ENCODE results near the gene KDM2B. TPM values are rescaled to one million over a fixed set of nuclear protein-coding genes. Genes with fewer than 3 reads are reported as not detected.

KDM2B gene
- total RNA-seq, 1 donor = 65.2 TPM

GRCh38 chr12:121442028-121442948, 138.5 kb downstream of the KDM2B start:
- no peak for DNase-seq (ENCODE audit: low read depth in 2 of 3, low spot score in 2 of 3)

- DNase-seq (ENCODE audit: low read depth in 2 of 3, low spot score in 2 of 3) = no peak
Observed at GRCh38 chr12:121441555-121441954, 139.3 kb downstream of the KDM2B start.

GRCh38 chr12:121440768-121441167, 140.1 kb downstream of the KDM2B start:
- no peak for DNase-seq (ENCODE audit: low read depth in 2 of 3, low spot score in 2 of 3)

- DNase-seq (ENCODE audit: low read depth in 2 of 3, low spot score in 2 of 3) = no peak
Observed at GRCh38 chr12:121439715-121440114, 141.1 kb downstream of the KDM2B start.

- no peak for DNase-seq (ENCODE audit: low read depth in 2 of 3, low spot score in 2 of 3)
Observed at GRCh38 chr12:121438905-121439304, 141.9 kb downstream of the KDM2B start.

- no peak for DNase-seq (ENCODE audit: low read depth in 2 of 3, low spot score in 2 of 3)
Observed at GRCh38 chr12:121436706-121437105, 144.1 kb downstream of the KDM2B start.

GRCh38 chr12:121432740-121433480, 147.9 kb downstream of the KDM2B start:
- DNase-seq (ENCODE audit: low read depth in 2 of 3, low spot score in 2 of 3) = peak in 2 of 3 donors; percentile 33 to 67

- DNase-seq (ENCODE audit: low read depth in 2 of 3, low spot score in 2 of 3) = no peak
Observed at GRCh38 chr12:121430833-121431415, 149.9 kb downstream of the KDM2B start.

GRCh38 chr12:121428883-121429282, 151.9 kb downstream of the KDM2B start:
- no peak for DNase-seq (ENCODE audit: low read depth in 2 of 3, low spot score in 2 of 3)

- no peak for DNase-seq (ENCODE audit: low read depth in 2 of 3, low spot score in 2 of 3)
Observed at GRCh38 chr12:121427556-121428050, 153.2 kb downstream of the KDM2B start.

GRCh38 chr12:121424624-121424975, 156.2 kb downstream of the KDM2B start:
- no peak for DNase-seq (ENCODE audit: low read depth in 2 of 3, low spot score in 2 of 3)

- DNase-seq (ENCODE audit: low read depth in 2 of 3, low spot score in 2 of 3) = no peak
Observed at GRCh38 chr12:121423682-121424623, 156.9 kb downstream of the KDM2B start.

- no peak for DNase-seq (ENCODE audit: low read depth in 2 of 3, low spot score in 2 of 3)
Observed at GRCh38 chr12:121423253-121423652, 157.6 kb downstream of the KDM2B start.

- DNase-seq (ENCODE audit: low read depth in 2 of 3, low spot score in 2 of 3) = no peak
Observed at GRCh38 chr12:121420109-121420508, 160.7 kb downstream of the KDM2B start.

- no peak for DNase-seq (ENCODE audit: low read depth in 2 of 3, low spot score in 2 of 3)
Observed at GRCh38 chr12:121417847-121418246, 163.0 kb downstream of the KDM2B start.

GRCh38 chr12:121413917-121414316, 166.9 kb downstream of the KDM2B start:
- no peak for DNase-seq (ENCODE audit: low read depth in 2 of 3, low spot score in 2 of 3)

GRCh38 chr12:121405211-121405610, 175.6 kb downstream of the KDM2B start:
- DNase-seq (ENCODE audit: low read depth in 2 of 3, low spot score in 2 of 3) = no peak

GRCh38 chr12:121404734-121405133, 176.1 kb downstream of the KDM2B start:
- DNase-seq (ENCODE audit: low read depth in 2 of 3, low spot score in 2 of 3) = no peak

- DNase-seq (ENCODE audit: low read depth in 2 of 3, low spot score in 2 of 3) = no peak
Observed at GRCh38 chr12:121403721-121404120, 177.1 kb downstream of the KDM2B start.
